Chondrocyte (in vitro differentiated cells): ENCODE measurements around the gene ADGRV1. TPM values are rescaled to one million over a fixed set of nuclear protein-coding genes. Genes with fewer than 3 reads are reported as not detected.

ENCODE experiments used
- DNase-seq: peaks from one replicate; pipeline ENCODE4 v3.0.0; 2021; ENCODE audit warnings: mixed read lengths, low spot score
- H3K27ac Mint-ChIP-seq: one replicate; pipeline ENCODE4 v1.8.0; 2021; ENCODE audit warnings: mild to moderate bottlenecking, moderate library complexity, mixed read lengths; ENCODE audit not compliant: unreplicated experiment
- H3K27me3 Mint-ChIP-seq: 2 replicates; pipeline ENCODE4 v1.8.0; 2021; ENCODE audit warnings: low read depth, mixed read lengths
- H3K36me3 Mint-ChIP-seq: 2 replicates; pipeline ENCODE4 v1.8.0; 2021; ENCODE audit warnings: low read depth, mixed read lengths
- H3K4me1 Mint-ChIP-seq: 2 replicates; pipeline ENCODE4 v1.8.0; 2021; ENCODE audit warnings: low read depth, mild to moderate bottlenecking, mixed read lengths
- H3K4me3 Mint-ChIP-seq: one replicate; pipeline ENCODE4 v1.8.0; 2021; ENCODE audit warnings: mild to moderate bottlenecking, moderate library complexity, mixed read lengths; ENCODE audit not compliant: unreplicated experiment
- H3K9me3 Mint-ChIP-seq: 2 replicates; pipeline ENCODE4 v1.8.0; 2021; ENCODE audit warnings: low read depth, mixed read lengths
- CTCF ChIP-seq: fragments of 200-600 bp; sonication (generic); IDR thresholded peaks from 2 replicates; pipeline ENCODE4 v1.5.0; 2021; ENCODE audit warnings: antibody characterized with exemption, mild to moderate bottlenecking, moderate library complexity
- total RNA-seq: library from RNA; stranded (reverse); gene quantifications from 3 replicates; pipeline ENCODE4 v1.2.1, GENCODE V29; 2021

Gene ADGRV1
- total RNA-seq, 1 donor from 2014 or later, result 1.5 TPM

GRCh38 chr5:91156242-91156641 lies 597.6 kb downstream of the ADGRV1 start:
- Mint-ChIP-seq H3K27me3 (no peaks in the 10 kb centered on the region), H3K4me3 (no peak overlapping the region), H3K9me3 (no peaks in the 10 kb centered on the region), H3K36me3 (no peaks in the 10 kb centered on the region), H3K27ac (peak overlapping the region; percentile 90), H3K4me1 (peaks cover 38% of the 10 kb centered on the region)
- no peak for TF ChIP-seq CTCF
- no peak for DNase-seq

GRCh38 chr5:91158011-91158410 lies 599.4 kb downstream of the ADGRV1 start:
- Mint-ChIP-seq H3K36me3 (no peaks in the 10 kb centered on the region), H3K27ac (no peak overlapping the region), H3K27me3 (no peaks in the 10 kb centered on the region), H3K4me3 (no peak overlapping the region), H3K9me3 (no peaks in the 10 kb centered on the region), H3K4me1 (peaks cover 43% of the 10 kb centered on the region)
- TF ChIP-seq CTCF, result no peak
- no peak for DNase-seq

- DNase-seq, result no peak
- H3K27me3 Mint-ChIP-seq, result no peaks in the 10 kb centered on the region
- peaks cover 45% of the 10 kb centered on the region for H3K4me1 Mint-ChIP-seq
- H3K27ac Mint-ChIP-seq, result no peak overlapping the region
- TF ChIP-seq CTCF, result no peak
- H3K9me3 Mint-ChIP-seq, result no peaks in the 10 kb centered on the region
- H3K36me3 Mint-ChIP-seq, result no peaks in the 10 kb centered on the region
- H3K4me3 Mint-ChIP-seq, result no peak overlapping the region
Measured at GRCh38 chr5:91159647-91160046, 601.0 kb downstream of the ADGRV1 start.

- DNase-seq, result no peak
- H3K36me3 Mint-ChIP-seq, result no peaks in the 10 kb centered on the region
- H3K4me3 Mint-ChIP-seq, result no peak overlapping the region
- TF ChIP-seq CTCF, result no peak
- peaks cover 44% of the 10 kb centered on the region for H3K4me1 Mint-ChIP-seq
- H3K27me3 Mint-ChIP-seq, result no peaks in the 10 kb centered on the region
- H3K9me3 Mint-ChIP-seq, result no peaks in the 10 kb centered on the region
- no peak overlapping the region for H3K27ac Mint-ChIP-seq
Measured at GRCh38 chr5:91160714-91161285, 602.2 kb downstream of the ADGRV1 start.

GRCh38 chr5:91162534-91163381 lies 604.2 kb downstream of the ADGRV1 start:
- peak overlapping the region; percentile 76 for H3K27ac Mint-ChIP-seq

More at GRCh38 chr5:91162534-91163381, 604.2 kb downstream of the ADGRV1 start:
- H3K36me3 Mint-ChIP-seq, result no peaks in the 10 kb centered on the region
- TF ChIP-seq CTCF, result no peak
- DNase-seq, result no peak
- H3K9me3 Mint-ChIP-seq, result no peaks in the 10 kb centered on the region
- no peaks in the 10 kb centered on the region for H3K27me3 Mint-ChIP-seq
- peaks cover 45% of the 10 kb centered on the region for H3K4me1 Mint-ChIP-seq
- no peak overlapping the region for H3K4me3 Mint-ChIP-seq
